Stimulated activated CD8-positive, alpha-beta memory T cell treated with anti-CD3 and anti-CD28 coated beads, Interleukin-12 subunit alpha, Interleukin-12 subunit beta, amount 100 ng/mL, for 24 hours (primary cell): Measurements from ENCODE around the gene ROBO2.
"Not testable (repeated sequence)": the region's sequence is repeated elsewhere in the genome, so short reads cannot be mapped to it uniquely, and the experiment has no call there.

Source experiments
- DNase-seq: peaks from one replicate; pipeline ENCODE4 v3.0.0-alpha.2; 2020; ENCODE audit errors: extremely low read depth

Gene ROBO2

GRCh38 chr3:77329116-77329515 lies 289.2 kb downstream of the ROBO2 start:
- no peak for DNase-seq

- DNase-seq = no peak
Measured at GRCh38 chr3:77338195-77338594, 298.3 kb downstream of the ROBO2 start.

DNA sequence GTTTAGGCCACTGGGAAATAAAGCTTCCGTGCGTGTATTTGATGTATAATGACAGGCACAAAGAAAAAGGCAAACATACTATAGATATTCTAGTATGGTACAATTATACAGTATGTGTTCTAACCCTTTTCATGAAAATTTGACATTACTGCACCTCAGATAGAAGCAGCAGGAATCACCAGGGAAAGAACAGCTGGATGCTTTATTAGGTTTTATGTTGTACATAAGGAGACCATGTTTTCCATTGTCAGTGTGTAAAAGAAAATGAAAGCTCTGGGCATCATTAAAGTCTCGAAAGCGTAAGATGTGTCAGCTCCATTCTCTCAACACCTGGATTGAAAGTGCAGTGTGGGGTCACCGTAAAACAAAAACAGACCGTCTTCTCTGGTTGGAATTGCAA lies 302.1 kb downstream of the ROBO2 start:
- DNase-seq = no peak

GRCh38 chr3:77342688-77343087 lies 302.8 kb downstream of the ROBO2 start:
- no peak for DNase-seq

- no peak for DNase-seq
Measured at GRCh38 chr3:77345009-77345408, 305.1 kb downstream of the ROBO2 start.

DNA sequence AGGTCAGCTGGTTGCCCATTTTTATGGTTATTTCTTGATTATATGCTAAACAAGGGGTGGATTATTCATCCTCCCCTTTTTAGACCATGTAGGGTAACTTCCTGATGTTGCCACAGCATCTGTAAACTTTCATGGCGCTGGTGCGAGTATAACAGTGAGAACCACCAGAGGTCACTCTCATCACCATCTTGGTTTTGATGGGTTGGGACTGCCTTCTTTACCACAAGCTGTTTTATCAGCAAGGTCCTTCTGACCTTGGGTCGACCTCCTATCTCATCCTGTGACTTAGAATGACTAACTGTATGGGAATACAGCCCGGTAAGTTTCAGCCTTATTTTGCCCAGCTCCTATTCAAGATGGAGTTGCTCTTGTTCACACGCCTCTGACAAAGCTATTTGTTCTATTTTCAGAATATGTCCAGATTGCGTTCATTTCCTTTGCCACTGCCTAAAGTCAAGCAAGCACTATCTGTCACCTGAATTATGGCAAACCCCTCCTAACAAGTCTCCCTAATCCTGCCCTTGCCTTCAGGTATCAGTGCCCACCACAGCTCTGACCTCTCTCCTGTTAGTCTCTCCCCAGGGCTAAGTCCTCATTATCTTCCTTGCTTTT lies 308.5 kb downstream of the ROBO2 start:
- no peak for DNase-seq

DNA sequence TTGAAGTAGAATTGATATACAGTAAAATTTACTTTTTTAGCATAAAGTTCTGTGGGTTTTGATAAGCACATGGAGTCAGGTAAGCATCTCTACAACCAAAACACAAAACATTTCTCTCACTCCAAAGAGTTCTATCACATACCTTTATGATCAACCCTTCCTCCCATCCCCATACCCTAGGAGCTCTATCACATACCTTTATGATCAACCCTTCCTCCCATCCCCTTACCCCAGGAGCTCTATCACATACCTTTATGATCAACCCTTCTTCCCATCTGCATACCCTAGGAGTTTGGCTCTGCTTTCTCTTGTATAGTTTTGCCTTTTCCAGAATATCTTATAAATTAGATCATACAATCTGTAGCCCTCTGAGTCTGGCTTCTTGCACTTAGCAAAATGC lies 315.1 kb downstream of the ROBO2 start:
- no peak for DNase-seq

DNA sequence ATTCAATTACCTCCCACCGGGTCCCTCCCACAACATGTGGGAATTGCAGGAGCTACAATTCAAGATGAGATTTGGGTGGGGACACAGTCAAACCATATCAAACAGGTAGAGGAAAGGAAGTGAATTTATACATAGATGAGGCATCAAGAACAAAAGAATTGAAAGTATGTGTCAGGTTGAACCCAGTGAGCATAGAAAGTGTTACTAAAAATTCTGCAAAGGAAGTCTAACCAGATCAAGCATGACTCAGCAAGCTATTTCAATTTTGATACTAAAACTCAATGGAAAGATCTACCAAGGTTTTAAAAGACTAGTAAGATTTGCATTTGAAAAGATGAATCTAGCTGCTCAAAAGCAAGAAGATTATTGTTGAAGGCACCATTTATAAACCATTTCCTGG lies 323.0 kb downstream of the ROBO2 start:
- no peak for DNase-seq

DNA sequence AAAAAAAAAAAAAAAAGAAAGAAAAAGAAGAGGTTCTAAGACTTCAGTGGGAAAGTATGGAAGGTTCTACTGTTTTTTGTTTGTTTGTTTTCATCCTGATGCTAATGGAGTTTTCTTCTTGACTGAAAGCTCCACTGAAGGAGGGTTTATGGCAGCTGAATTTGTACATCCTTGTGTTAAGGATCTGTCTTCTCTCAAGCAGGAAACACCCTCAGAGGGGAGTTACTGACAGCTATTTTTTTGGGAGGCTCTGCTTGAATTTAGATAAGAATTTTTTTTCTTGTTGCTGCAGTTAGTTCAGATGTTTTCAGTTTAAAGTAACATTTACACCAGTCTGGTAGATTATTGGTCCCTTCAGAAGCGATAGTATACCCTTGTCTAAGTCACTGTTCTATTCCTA lies 325.3 kb downstream of the ROBO2 start:
- no peak for DNase-seq

- DNase-seq = no peak
Measured at GRCh38 chr3:77370413-77370812, 330.5 kb downstream of the ROBO2 start.

- DNase-seq = no peak
Measured at GRCh38 chr3:77372018-77372417, 332.1 kb downstream of the ROBO2 start.

- no peak for DNase-seq
Measured at GRCh38 chr3:77372634-77373346, 332.9 kb downstream of the ROBO2 start.

GRCh38 chr3:77373619-77374018 lies 333.7 kb downstream of the ROBO2 start:
- no peak for DNase-seq

DNA sequence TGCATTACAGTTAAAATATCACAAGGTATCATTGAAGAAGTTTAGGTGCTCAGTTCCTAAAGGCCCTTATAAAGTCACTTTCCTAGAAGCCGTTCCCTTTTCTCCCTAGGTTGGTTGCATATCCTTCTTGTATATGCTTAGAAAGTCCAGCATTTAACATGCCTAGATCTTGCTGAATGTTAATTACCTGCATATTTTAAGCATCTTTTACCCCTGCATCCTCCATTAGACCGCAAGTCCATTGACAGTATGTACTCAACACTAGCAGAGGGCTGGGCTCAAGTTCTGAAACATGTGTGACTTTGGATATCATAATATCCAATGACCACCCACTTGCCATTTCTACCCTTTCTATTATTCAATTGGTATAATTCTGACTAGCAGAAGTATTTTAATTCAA lies 336.6 kb downstream of the ROBO2 start:
- no peak for DNase-seq

- no peak for DNase-seq
Measured at GRCh38 chr3:77377717-77378116, 337.8 kb downstream of the ROBO2 start.

- no peak for DNase-seq
Measured at GRCh38 chr3:77380136-77380535, 340.2 kb downstream of the ROBO2 start.

DNA sequence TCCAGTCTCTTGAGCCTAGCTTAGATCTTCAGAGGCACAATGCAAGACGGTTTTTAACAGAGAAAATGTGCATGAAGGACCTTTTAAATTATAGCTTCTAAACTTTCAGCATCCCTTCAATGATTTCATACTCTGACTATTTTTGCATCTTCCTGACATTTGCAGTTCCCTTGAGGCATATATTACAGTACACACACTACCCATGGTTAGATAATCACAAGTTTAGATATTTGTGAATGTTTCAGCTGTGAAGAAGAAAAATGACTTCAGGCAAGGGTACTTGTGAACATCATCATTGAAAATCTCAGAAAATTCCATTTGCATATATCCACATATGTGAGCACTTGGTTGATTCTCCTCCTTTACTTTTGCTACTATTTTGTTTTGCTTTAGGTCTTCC lies 341.5 kb downstream of the ROBO2 start:
- DNase-seq = no peak

GRCh38 chr3:77392181-77392580 lies 352.3 kb downstream of the ROBO2 start:
- DNase-seq = no peak

DNA sequence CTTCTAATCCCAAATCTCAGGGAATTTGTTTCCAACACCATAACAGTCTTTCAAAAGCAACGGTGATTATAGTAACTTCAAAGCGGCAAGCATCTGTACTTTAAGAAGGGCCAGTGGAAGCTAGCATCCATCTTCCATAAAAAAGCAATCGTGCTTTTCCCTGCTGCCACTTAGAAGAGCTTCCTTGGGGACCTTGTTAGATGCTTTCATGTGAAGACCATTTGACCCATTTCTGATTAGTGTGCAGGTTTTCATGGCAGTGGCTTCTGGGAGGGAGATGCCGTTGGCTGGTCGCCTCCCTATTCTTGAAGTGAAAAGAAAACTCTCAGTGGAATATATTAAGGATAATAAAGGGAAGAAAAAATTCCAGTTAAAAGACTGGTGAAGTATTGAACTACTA lies 354.1 kb downstream of the ROBO2 start:
- no peak for DNase-seq

DNA sequence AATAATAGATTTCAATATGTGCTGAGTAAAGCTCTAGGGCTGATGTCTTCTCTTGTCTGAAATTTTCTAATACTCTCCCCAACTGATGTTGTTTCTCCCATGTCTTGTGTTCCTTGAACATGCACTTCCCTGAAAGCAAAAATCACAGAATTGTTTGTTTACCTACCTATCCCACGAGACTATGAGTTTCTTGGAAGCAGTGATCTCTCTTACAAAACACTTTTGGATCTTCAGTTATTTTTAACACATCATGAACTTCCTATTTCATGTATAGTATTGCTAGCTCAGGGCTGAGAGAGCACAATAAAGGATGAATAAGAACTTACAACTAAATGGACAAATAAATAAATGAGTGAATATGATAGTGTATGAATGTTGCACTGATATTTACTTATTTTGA lies 365.0 kb downstream of the ROBO2 start:
- DNase-seq = no peak

DNA sequence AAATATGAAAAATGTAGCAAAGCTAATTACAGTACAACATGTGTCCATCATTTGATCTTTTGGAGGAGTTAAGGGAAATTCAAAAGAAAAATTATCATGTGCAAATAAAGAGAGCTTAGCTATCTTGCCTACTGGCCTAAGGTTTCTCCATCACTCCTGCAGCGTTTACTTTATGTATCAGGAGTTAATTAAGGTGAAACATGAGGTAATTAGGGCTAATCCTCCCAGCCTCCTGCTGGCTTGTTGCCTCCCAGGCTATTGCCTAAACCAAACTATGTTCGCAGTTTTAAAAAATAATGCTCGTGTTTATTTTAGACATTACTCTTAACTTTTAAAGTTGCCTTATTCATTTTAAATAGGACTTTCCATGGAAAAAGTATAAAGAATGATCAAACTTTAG lies 367.5 kb downstream of the ROBO2 start:
- no peak for DNase-seq

- DNase-seq = not testable (repeated sequence)
Measured at GRCh38 chr3:77410334-77410733, 370.4 kb downstream of the ROBO2 start.

GRCh38 chr3:77411334-77411733 lies 371.4 kb downstream of the ROBO2 start:
- no peak for DNase-seq

DNA sequence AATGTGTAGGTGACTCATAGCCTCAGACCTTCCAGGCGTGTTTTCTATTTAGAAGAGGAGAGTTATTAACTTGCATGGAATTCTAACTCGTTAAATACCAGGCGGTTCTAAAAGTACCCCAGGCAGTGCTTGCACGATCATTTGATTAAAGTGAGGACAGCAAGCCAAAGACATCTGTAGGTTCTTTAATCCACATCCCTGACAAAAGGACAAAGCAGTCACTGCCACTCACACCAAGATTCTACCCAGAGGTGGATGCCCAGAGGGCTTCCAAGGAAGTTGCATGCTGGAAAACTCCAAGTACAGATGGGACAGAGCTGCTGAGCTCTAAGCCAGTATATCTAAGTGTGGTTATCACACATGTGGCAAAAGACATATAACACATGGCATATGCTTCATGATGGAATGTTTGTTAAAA lies 372.1 kb downstream of the ROBO2 start:
- DNase-seq = no peak
